ENCODE results near the gene PALLD. TPM values are rescaled to one million over a fixed set of nuclear protein-coding genes. Genes with fewer than 3 reads are reported as not detected.

The PALLD gene
- total RNA-seq, 1 donor from 2014 or later, result 179 TPM

GRCh38 chr4:168480931-168481611 is 15.8 kb upstream of the PALLD start:
- H3K27ac ChIP-seq, result peak overlapping the region; percentile 96

GRCh38 chr4:168483811-168484210 is 13.0 kb upstream of the PALLD start:
- Histone ChIP-seq H3K36me3 (no peaks in the 10 kb centered on the region), H3K9me3 (no peaks in the 10 kb centered on the region), H3K4me1 (peaks cover 8% of the 10 kb centered on the region), H3K27me3 (no peaks in the 10 kb centered on the region), H3K4me3 (no peak overlapping the region), H3K27ac (no peak overlapping the region)
- intact Hi-C loops (cut with DNase I), result no loop called here
- ATAC-seq, result no peak
- DNase-seq, result no peak
- no peak for TF ChIP-seq CTCF (IDR thresholded peaks at IDR 0.05)

More at GRCh38 chr4:168480931-168481611, 15.8 kb upstream of the PALLD start:
- intact Hi-C loops (cut with DNase I), result no loop called here
- H3K9me3 ChIP-seq, result no peaks in the 10 kb centered on the region
- H3K27me3 ChIP-seq, result no peaks in the 10 kb centered on the region
- no peak for TF ChIP-seq CTCF (IDR thresholded peaks at IDR 0.05)
- peaks cover 16% of the 10 kb centered on the region for H3K4me1 ChIP-seq
- DNase-seq (no peak), ATAC-seq (peak; percentile 62)
- peak overlapping the region; percentile 81 for H3K4me3 ChIP-seq
- H3K36me3 ChIP-seq, result no peaks in the 10 kb centered on the region

GRCh38 chr4:168484626-168485025 is 12.2 kb upstream of the PALLD start:
- intact Hi-C loops (cut with DNase I), result no loop called here
- Histone ChIP-seq H3K27ac (no peak overlapping the region), H3K36me3 (no peaks in the 10 kb centered on the region), H3K4me3 (no peak overlapping the region), H3K4me1 (peaks cover 8% of the 10 kb centered on the region), H3K9me3 (no peaks in the 10 kb centered on the region), H3K27me3 (no peaks in the 10 kb centered on the region)
- DNase-seq (no peak), ATAC-seq (no peak)
- no peak for TF ChIP-seq CTCF (IDR thresholded peaks at IDR 0.05)

- H3K27ac ChIP-seq, result no peak overlapping the region
- H3K9me3 ChIP-seq, result no peaks in the 10 kb centered on the region
- no peaks in the 10 kb centered on the region for H3K36me3 ChIP-seq
- intact Hi-C loops (cut with DNase I), result no loop called here
- no peak for DNase-seq
- peaks cover 8% of the 10 kb centered on the region for H3K4me1 ChIP-seq
- H3K4me3 ChIP-seq, result no peak overlapping the region
- no peak for ATAC-seq
- TF ChIP-seq CTCF (IDR thresholded peaks at IDR 0.05), result no peak
- no peaks in the 10 kb centered on the region for H3K27me3 ChIP-seq
Observed at GRCh38 chr4:168485156-168485910, 11.5 kb upstream of the PALLD start.

GRCh38 chr4:168486912-168487281 is 10.0 kb upstream of the PALLD start:
- no peaks in the 10 kb centered on the region for H3K27me3 ChIP-seq
- no peak for DNase-seq
- no peak for TF ChIP-seq CTCF (IDR thresholded peaks at IDR 0.05)
- H3K36me3 ChIP-seq, result no peaks in the 10 kb centered on the region
- no peak overlapping the region for H3K27ac ChIP-seq
- intact Hi-C loops (cut with DNase I), result no loop called here
- no peaks in the 10 kb centered on the region for H3K4me1 ChIP-seq
- H3K4me3 ChIP-seq, result no peak overlapping the region
- peak; percentile 38 for ATAC-seq
- no peaks in the 10 kb centered on the region for H3K9me3 ChIP-seq

Measured in upper lobe of right lung (tissue), 1 donor.